ENCODE data around the gene CEBPB.

CEBPB gene

GRCh38 chr20:50186151-50186885, 4.3 kb upstream of the CEBPB start:
- H3K4me3 ChIP-seq (ENCODE audit: low read depth, low read length) = no peak overlapping the region
- peak; percentile 96 for TF ChIP-seq CTCF (IDR thresholded peaks at IDR 0.05; ENCODE audit: low read depth, low read length)

- H3K4me3 ChIP-seq (ENCODE audit: low read depth, low read length) = no peak overlapping the region
- TF ChIP-seq CTCF (IDR thresholded peaks at IDR 0.05; ENCODE audit: low read depth, low read length) = no peak
Measured at GRCh38 chr20:50186987-50187402, 3.6 kb upstream of the CEBPB start.

GRCh38 chr20:50187403-50188051, 3.1 kb upstream of the CEBPB start:
- no peak overlapping the region for H3K4me3 ChIP-seq (ENCODE audit: low read depth, low read length)
- TF ChIP-seq CTCF (IDR thresholded peaks at IDR 0.05; ENCODE audit: low read depth, low read length) = no peak

GRCh38 chr20:50188287-50188688, 2.3 kb upstream of the CEBPB start:
- no peak overlapping the region for H3K4me3 ChIP-seq (ENCODE audit: low read depth, low read length)
- no peak for TF ChIP-seq CTCF (IDR thresholded peaks at IDR 0.05; ENCODE audit: low read depth, low read length)

- H3K4me3 ChIP-seq (ENCODE audit: low read depth, low read length) = no peak overlapping the region
- no peak for TF ChIP-seq CTCF (IDR thresholded peaks at IDR 0.05; ENCODE audit: low read depth, low read length)
Measured at GRCh38 chr20:50188879-50189680, 1.6 kb upstream of the CEBPB start.

GRCh38 chr20:50189681-50190250, 864 bp upstream of the CEBPB start:
- H3K4me3 ChIP-seq (ENCODE audit: low read depth, low read length) = no peak overlapping the region
- TF ChIP-seq CTCF (IDR thresholded peaks at IDR 0.05; ENCODE audit: low read depth, low read length) = no peak
